Nephron (organoid): Measurements from ENCODE around the gene GALNTL6.

Experiments
- H3K27ac Mint-ChIP-seq, 3 experiments: 2 replicates each; pipeline ENCODE4 v1.8.0; 2020; ENCODE audit warnings: mixed read lengths in 3 of 3, mild to moderate bottlenecking in 2 of 3, moderate library complexity in 1 of 3
- H3K27me3 Mint-ChIP-seq: 2 replicates; pipeline ENCODE4 v1.8.0; 2021; ENCODE audit warnings: low read depth, mild to moderate bottlenecking, moderate library complexity, mixed read lengths
- H3K36me3 Mint-ChIP-seq: 2 replicates; pipeline ENCODE4 v1.8.0; 2020; ENCODE audit warnings: low read depth, mixed read lengths
- H3K4me1 Mint-ChIP-seq: 2 replicates; pipeline ENCODE4 v1.8.0; 2020; ENCODE audit warnings: mixed read lengths
- H3K4me3 Mint-ChIP-seq, 3 experiments: 2 replicates each; pipeline ENCODE4 v1.8.0; 2020; ENCODE audit warnings: mild to moderate bottlenecking in 3 of 3, mixed read lengths in 3 of 3, moderate library complexity in 2 of 3
- H3K9me3 Mint-ChIP-seq: 2 replicates; pipeline ENCODE4 v1.8.0; 2020; ENCODE audit warnings: mixed read lengths
- CTCF ChIP-seq, 3 experiments: fragments of 200-600 bp; sonication (generic); IDR thresholded peaks; one replicate each; pipeline ENCODE4 v1.5.0; 2021; ENCODE audit warnings: antibody characterized with exemption in 3 of 3; ENCODE audit not compliant: unreplicated experiment in 3 of 3

GALNTL6 gene

GRCh38 chr4:173012608-173013007 lies 1199.4 kb downstream of the GALNTL6 start:
- Mint-ChIP-seq H3K36me3 (no peaks in the 10 kb centered on the region), H3K9me3 (no peaks in the 10 kb centered on the region), H3K27me3 (peaks cover 4% of the 10 kb centered on the region), H3K27ac (no peak overlapping the region), H3K4me1 (peaks cover 14% of the 10 kb centered on the region), H3K4me3 (no peak overlapping the region)
- no peak for TF ChIP-seq CTCF (IDR thresholded peaks at IDR 0.05; ENCODE audit: unreplicated experiment in 3 of 3)

GRCh38 chr4:173013232-173013930 lies 1200.2 kb downstream of the GALNTL6 start:
- H3K36me3 Mint-ChIP-seq = no peaks in the 10 kb centered on the region
- peaks cover 4% of the 10 kb centered on the region for H3K27me3 Mint-ChIP-seq
- H3K4me1 Mint-ChIP-seq = peaks cover 14% of the 10 kb centered on the region
- no peak overlapping the region for H3K27ac Mint-ChIP-seq
- no peak overlapping the region for H3K4me3 Mint-ChIP-seq
- no peaks in the 10 kb centered on the region for H3K9me3 Mint-ChIP-seq
- peak; percentile 63 to 74 (median 72) for TF ChIP-seq CTCF (IDR thresholded peaks at IDR 0.05; ENCODE audit: unreplicated experiment in 3 of 3)

GRCh38 chr4:173014113-173014558 lies 1200.9 kb downstream of the GALNTL6 start:
- no peaks in the 10 kb centered on the region for H3K36me3 Mint-ChIP-seq
- H3K27ac Mint-ChIP-seq = peak overlapping the region in 1 of 3 experiments; percentile 27
- peaks cover 14% of the 10 kb centered on the region for H3K4me1 Mint-ChIP-seq
- TF ChIP-seq CTCF (IDR thresholded peaks at IDR 0.05; ENCODE audit: unreplicated experiment in 3 of 3) = peak in 1 of 3 experiments; percentile 14
- no peaks in the 10 kb centered on the region for H3K9me3 Mint-ChIP-seq
- no peak overlapping the region for H3K4me3 Mint-ChIP-seq
- H3K27me3 Mint-ChIP-seq = peaks cover 6% of the 10 kb centered on the region

GRCh38 chr4:173014836-173015235 lies 1201.6 kb downstream of the GALNTL6 start:
- Mint-ChIP-seq H3K9me3 (no peaks in the 10 kb centered on the region), H3K4me1 (peaks cover 14% of the 10 kb centered on the region), H3K27ac (no peak overlapping the region), H3K36me3 (no peaks in the 10 kb centered on the region), H3K27me3 (peaks cover 8% of the 10 kb centered on the region), H3K4me3 (no peak overlapping the region)
- no peak for TF ChIP-seq CTCF (IDR thresholded peaks at IDR 0.05; ENCODE audit: unreplicated experiment in 3 of 3)

- no peak for TF ChIP-seq CTCF (IDR thresholded peaks at IDR 0.05; ENCODE audit: unreplicated experiment in 3 of 3)
- peaks cover 4% of the 10 kb centered on the region for H3K27me3 Mint-ChIP-seq
- H3K9me3 Mint-ChIP-seq = no peaks in the 10 kb centered on the region
- no peaks in the 10 kb centered on the region for H3K36me3 Mint-ChIP-seq
- H3K4me3 Mint-ChIP-seq = no peak overlapping the region
- peaks cover 14% of the 10 kb centered on the region for H3K4me1 Mint-ChIP-seq
- H3K27ac Mint-ChIP-seq = no peak overlapping the region
Observed at GRCh38 chr4:173017802-173018201, 1204.6 kb downstream of the GALNTL6 start.

- no peak overlapping the region for H3K4me3 Mint-ChIP-seq
- H3K27ac Mint-ChIP-seq = no peak overlapping the region
- no peak for TF ChIP-seq CTCF (IDR thresholded peaks at IDR 0.05; ENCODE audit: unreplicated experiment in 3 of 3)
- H3K27me3 Mint-ChIP-seq = peaks cover 4% of the 10 kb centered on the region
- peaks cover 14% of the 10 kb centered on the region for H3K4me1 Mint-ChIP-seq
- H3K36me3 Mint-ChIP-seq = no peaks in the 10 kb centered on the region
- H3K9me3 Mint-ChIP-seq = no peaks in the 10 kb centered on the region
Observed at GRCh38 chr4:173018446-173018845, 1205.2 kb downstream of the GALNTL6 start.
